SK-N-DZ (cell line): ENCODE data around the gene MS4A7. TPM values are rescaled to one million over a fixed set of nuclear protein-coding genes. Genes with fewer than 3 reads are reported as not detected.
"Not testable (repeated sequence)": the region's sequence is repeated elsewhere in the genome, so short reads cannot be mapped to it uniquely, and the experiment has no call there.

Experiments
- DNase-seq: peaks from one replicate; pipeline ENCODE4 v3.0.0-alpha.2; 2015; ENCODE audit warnings: low spot score
- polyA plus RNA-seq, 2 experiments: library from polyadenylated mRNA; depleted of rRNA; stranded (reverse); fragments of >200 nt; gene quantifications; 2 replicates each; pipeline ENCODE4 v1.2.3, GENCODE V29; 2014

The MS4A7 gene
- not detected in 2 replicates for polyA plus RNA-seq (2014; cell fraction: cytosol; rRNA removed)
- polyA plus RNA-seq (2014; cell fraction: nucleus; rRNA removed) = not detected in 2 replicates

- DNase-seq = no peak
Measured at GRCh38 chr11:60378354-60378753, at the start of gene MS4A7. Gene MS4A7 (plus strand): TSS chr11:60378532. CDS start chr11:60383142, 4,610 bp downstream.

- no peak for DNase-seq
Measured at GRCh38 chr11:60332846-60333245, 45.5 kb upstream of the MS4A7 start.

- peak; percentile 38 for DNase-seq
Measured at GRCh38 chr11:60334005-60334620, 44.2 kb upstream of the MS4A7 start.

GRCh38 chr11:60336767-60337391 is 41.5 kb upstream of the MS4A7 start:
- DNase-seq = no peak

GRCh38 chr11:60338053-60338452 is 40.3 kb upstream of the MS4A7 start:
- DNase-seq = no peak

GRCh38 chr11:60339356-60339755 is 39.0 kb upstream of the MS4A7 start:
- DNase-seq = no peak

- no peak for DNase-seq
Measured at GRCh38 chr11:60343094-60343704, 35.1 kb upstream of the MS4A7 start.

- DNase-seq = no peak
Measured at GRCh38 chr11:60344146-60344545, 34.2 kb upstream of the MS4A7 start.

- no peak for DNase-seq
Measured at GRCh38 chr11:60345489-60345888, 32.8 kb upstream of the MS4A7 start.

GRCh38 chr11:60347084-60347797 is 31.1 kb upstream of the MS4A7 start:
- DNase-seq = no peak

GRCh38 chr11:60348116-60348515 is 30.2 kb upstream of the MS4A7 start:
- DNase-seq = no peak

GRCh38 chr11:60349990-60350389 is 28.3 kb upstream of the MS4A7 start:
- no peak for DNase-seq

GRCh38 chr11:60357771-60358170 is 20.6 kb upstream of the MS4A7 start:
- no peak for DNase-seq

- no peak for DNase-seq
Measured at GRCh38 chr11:60360621-60361020, 17.7 kb upstream of the MS4A7 start.

- DNase-seq = no peak
Measured at GRCh38 chr11:60362241-60362640, 16.1 kb upstream of the MS4A7 start.

- DNase-seq = peak; percentile 40
Measured at GRCh38 chr11:60363542-60364470, 14.5 kb upstream of the MS4A7 start.

- DNase-seq = not testable (repeated sequence)
Measured at GRCh38 chr11:60366262-60366904, 11.9 kb upstream of the MS4A7 start.

GRCh38 chr11:60367009-60367408 is 11.3 kb upstream of the MS4A7 start:
- DNase-seq = no peak

- no peak for DNase-seq
Measured at GRCh38 chr11:60367896-60368295, 10.4 kb upstream of the MS4A7 start.

- no peak for DNase-seq
Measured at GRCh38 chr11:60370252-60370810, 8.0 kb upstream of the MS4A7 start.
